DMS53 (cell line): ENCODE data around the gene IFNL4.
"Not testable (repeated sequence)": the region's sequence is repeated elsewhere in the genome, so short reads cannot be mapped to it uniquely, and the experiment has no call there.

Experiments
- DNase-seq: peaks from one replicate; lab custom pipeline; 2025; lab: John Stamatoyannopoulos, UW

The IFNL4 gene

DNA sequence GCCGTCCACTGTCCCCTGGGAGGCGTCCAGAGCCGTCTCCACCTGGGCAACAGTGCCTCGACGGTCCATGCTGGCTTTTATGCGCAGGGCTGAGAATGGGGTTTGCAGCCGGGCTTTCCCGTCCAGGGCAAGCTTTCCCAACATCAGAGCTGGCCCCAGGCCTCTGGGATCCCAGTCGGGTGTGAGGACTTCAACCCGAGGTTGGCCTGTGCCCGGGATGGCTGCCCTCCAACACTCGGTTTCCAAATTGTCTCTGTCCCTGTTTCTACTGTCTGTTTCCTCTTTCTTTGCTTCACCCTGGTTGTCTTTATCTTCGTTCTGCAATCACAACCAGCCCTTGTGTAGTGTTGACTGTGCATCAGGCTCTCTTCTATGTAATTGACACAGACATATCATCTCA is at the start of gene IFNL4:
Gene IFNL4 (minus strand): TSS at position 51 of the 400 bp plus-strand sequence.
- no peak for DNase-seq

DNA sequence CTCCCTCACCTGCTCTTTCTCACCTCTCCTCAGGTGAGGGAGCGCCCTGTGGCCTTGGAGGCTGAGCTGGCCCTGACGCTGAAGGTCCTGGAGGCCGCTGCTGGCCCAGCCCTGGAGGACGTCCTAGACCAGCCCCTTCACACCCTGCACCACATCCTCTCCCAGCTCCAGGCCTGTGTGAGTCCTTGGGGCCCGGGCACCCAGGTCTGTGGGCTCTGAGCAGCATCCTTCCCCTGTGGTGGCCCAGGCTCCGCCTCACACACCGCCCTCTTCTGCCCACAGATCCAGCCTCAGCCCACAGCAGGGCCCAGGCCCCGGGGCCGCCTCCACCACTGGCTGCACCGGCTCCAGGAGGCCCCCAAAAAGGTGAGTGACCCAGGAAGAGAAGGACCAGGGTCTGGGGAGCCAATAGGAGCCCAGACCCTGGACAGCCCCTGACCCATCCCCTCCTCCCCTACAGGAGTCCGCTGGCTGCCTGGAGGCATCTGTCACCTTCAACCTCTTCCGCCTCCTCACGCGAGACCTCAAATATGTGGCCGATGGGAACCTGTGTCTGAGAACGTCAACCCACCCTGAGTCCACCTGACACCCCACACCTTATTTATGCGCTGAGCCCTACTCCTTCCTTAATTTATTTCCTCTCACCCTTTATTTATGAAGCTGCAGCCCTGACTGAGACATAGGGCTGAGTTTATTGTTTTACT is 49.4 kb upstream of the IFNL4 start:
- DNase-seq = no peak

DNA sequence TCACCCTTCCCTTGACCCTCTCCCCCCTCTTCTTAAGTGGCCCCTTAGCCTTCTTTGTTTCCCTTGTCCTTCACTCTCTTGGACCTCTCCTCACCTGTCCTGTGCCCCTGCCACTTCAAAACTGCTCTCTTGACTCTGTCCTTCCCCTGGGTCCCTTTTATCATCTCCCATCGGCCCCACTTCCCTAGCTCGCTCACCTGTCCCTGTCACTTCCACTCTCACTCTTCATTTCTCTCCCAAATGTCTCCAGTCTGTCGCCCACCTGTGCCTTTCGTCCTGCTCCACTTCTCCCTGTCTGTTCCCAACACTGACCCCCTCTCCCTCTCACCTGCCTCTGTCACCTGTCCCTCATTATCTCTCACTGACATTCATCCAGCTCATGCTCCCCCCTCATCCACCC is 48.2 kb upstream of the IFNL4 start:
- DNase-seq = no peak

DNA sequence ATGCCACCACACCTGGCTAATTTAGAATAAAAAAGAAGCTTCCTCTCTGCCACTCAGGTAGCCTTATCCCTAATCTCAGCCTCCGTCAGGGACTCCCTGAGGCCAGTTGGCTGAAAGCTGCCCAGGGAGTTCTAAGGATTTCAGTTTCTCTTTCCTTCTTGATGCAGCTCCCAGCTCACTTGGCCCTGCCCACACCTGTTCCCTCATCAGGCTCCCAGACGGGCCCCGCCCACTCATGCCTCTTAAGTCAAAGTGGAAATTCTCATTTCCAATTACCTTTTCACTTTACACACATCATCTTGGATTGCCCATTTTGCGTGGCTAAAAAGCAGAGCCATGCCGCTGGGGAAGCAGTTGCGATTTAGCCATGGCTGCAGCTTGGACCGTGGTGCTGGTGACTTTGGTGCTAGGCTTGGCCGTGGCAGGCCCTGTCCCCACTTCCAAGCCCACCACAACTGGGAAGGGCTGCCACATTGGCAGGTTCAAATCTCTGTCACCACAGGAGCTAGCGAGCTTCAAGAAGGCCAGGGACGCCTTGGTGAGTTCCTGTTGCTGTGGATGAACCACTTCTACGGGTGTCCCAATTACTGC is 47.5 kb upstream of the IFNL4 start, which contains the start of gene IFNL1:
Gene IFNL1 (plus strand): TSS at position 353 of the 591 bp plus-strand sequence. CDS start 15 bp downstream, at position 368.
- peak; percentile 34 for DNase-seq

DNA sequence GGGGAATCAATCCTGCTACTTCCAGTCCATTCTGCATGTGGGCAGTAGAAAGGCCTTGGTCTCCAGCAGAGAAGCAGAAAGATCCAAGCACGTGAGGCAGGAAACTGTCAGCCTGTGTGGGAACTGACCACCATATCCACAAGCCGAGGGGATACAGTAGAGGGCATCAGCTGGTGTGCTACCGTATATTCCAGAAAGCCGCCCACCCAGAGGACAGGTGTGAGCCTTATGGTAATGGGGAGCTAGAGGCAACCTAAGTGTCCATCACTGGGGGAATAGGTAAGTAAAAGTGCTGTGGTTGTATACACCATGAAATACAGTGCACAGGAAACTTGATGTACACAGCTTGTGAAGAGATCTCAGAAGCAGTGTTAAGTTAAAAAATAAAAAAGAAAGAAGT is 44.7 kb upstream of the IFNL4 start:
- DNase-seq = no peak

DNA sequence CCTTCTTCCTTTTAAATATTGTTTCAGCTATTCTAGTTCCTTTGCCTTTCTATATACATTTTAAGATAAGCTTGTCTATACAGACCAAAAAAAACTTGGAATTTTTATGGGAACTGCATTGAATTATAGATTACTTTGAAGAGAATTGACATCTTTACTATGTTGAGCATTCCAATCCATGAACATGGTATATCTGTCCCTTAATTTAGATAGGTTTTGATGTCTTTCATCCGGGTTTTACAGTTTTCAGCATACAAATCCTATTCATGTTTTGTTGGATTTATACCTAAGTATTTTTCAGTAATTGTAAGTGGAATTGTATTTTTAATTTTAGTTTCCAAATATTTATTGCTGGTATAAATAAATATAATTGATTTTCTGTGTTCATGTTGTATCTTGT is 35.4 kb upstream of the IFNL4 start:
- DNase-seq = no peak

DNA sequence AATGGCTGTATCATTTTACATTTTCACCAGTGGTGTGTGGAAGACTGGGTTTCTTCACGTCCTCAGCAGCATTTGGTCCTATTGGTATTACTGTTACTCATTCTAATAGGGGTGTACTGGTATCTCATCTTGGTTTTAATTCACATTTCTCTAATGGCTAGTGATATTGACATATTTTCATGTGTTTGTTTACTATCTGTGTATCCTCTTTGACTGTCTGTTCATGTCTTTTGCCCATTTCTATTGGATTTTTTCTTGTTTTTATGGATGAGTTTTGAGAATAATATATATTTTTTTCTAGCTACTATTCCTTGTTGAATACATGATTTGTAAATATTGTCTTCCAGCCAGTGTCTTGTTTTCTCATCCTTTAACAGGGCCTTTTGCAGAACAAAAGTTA is 33.4 kb upstream of the IFNL4 start:
- no peak for DNase-seq

DNA sequence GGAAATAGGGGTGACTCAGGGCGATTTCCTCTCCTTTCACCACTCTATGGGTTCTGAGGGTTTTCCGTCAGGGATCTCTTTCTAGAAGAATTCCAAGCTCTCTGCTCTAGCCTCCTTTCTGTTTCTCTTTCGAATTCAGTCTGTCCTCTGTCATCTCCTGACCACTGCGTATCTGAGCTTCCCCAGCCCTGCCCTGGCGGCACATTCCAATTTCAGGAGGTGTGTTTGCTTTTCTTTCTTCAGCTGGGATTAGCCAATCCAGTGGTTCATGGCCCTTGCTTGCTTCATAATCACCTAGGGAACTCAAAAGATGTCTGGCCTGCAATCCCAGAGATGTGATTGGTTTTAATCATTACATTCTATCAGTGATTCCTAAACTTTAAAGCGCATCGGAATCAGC is 28.9 kb upstream of the IFNL4 start:
- DNase-seq = no peak

DNA sequence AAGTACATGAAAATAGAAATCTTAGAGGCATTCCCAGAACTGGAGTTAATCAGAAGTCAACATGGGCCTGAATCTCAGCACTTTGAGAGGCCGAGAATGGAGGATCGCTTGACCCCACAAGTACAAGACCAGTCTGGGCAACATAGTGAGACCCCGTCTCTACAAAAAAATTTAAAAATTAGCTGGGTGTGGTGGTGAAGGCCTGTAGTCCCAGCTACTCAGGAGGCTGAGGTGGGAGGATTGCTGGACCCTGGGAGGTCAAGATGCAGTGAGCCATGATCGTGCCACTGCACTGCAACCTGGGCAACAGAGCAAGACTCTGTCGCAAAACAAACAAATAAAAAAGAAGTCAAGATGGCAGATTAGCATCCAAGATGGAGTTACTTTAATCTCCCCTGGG is 28.1 kb upstream of the IFNL4 start:
- DNase-seq = no peak

DNA sequence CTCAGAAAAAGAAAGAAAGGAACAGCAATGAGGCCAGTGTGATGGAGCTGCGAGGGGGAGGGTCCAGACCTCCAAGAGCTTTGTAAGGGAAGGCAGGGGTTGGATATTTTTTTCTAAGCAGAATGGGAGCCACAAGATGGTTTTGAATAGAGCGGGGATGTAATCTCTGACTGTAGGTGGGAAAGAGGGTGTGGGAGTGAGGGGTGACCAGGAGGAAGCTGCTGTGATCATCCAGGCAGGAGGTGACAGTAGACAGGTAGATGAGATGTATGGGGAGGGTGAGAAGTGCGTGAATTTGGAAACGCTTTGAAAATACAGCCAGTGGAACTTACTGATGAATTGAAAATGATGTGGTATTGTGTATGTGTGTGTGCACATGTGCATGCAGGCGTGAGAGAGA is 26.9 kb upstream of the IFNL4 start:
- DNase-seq = no peak

DNA sequence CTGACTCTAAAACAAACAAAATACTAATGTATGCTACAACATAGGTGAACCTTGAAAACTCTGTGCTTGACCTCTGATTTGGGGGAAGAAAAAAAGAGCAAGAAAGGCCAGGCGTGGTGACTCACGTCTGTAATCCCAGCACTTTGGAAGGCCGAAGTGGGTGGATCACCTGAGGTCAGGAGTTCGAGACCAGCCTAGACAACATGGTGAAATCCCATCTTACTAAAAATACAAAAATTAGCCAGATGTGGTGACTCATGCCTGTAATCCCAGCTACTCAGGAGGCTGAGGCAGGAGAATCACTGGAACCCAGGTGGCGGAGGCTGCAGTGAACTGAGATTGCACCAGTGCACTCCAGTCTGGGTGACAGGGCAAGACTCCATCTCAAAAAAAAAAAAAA is 25.2 kb upstream of the IFNL4 start:
- not testable (repeated sequence) for DNase-seq

DNA sequence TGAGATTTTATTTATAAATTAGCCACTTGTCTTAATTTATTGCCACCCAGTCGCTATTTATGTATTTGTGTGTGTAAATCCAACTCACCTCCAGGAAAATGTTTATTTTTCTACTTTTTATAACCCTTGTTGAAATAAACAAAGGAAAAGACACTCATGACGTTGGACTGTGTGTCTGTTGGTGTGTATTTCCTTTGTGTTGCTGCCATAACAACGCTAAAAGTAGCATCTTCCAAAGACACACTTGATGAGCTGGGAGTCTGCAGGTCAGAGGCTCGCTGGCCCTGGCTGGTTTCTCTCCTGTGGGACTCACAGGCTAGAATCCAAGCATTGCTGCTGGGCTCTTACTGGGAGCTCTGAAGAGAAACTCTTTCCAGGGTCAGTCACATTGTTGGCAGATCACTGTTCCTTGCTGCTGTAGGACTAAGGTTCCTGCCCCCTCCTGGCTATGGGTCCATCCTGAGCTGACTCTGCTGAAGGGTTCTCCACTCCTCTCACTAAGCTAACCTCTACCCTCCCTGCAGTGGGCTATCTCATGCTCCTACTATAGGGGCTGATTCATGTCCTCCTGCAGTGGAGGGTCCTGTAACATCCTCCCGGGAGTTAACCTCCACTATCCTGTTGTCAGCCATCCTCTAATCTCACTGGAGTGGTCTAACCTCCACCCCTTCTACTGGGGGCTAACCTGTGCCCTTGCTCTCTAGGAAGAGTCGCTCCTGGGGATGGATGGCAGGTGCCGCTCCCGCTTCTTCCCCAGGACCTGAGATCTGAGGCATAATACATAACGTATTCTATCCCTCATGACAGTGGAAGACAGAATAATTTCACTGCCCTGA is 21.6 kb upstream of the IFNL4 start:
- peak; percentile 75 for DNase-seq

DNA sequence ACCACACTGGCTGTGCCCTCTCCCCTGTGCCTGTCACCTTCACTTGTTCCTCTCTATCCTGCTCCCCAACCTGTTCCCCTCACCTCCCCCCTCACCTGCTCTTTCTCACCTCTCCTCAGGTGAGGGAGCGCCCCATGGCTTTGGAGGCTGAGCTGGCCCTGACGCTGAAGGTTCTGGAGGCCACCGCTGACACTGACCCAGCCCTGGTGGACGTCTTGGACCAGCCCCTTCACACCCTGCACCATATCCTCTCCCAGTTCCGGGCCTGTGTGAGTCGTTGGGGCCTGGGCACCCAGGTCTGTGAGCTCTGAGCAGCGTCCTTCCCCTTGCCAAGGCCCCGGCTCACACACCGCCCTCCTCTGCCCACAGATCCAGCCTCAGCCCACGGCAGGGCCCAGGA is 20.7 kb upstream of the IFNL4 start:
- DNase-seq = not testable (repeated sequence)

DNA sequence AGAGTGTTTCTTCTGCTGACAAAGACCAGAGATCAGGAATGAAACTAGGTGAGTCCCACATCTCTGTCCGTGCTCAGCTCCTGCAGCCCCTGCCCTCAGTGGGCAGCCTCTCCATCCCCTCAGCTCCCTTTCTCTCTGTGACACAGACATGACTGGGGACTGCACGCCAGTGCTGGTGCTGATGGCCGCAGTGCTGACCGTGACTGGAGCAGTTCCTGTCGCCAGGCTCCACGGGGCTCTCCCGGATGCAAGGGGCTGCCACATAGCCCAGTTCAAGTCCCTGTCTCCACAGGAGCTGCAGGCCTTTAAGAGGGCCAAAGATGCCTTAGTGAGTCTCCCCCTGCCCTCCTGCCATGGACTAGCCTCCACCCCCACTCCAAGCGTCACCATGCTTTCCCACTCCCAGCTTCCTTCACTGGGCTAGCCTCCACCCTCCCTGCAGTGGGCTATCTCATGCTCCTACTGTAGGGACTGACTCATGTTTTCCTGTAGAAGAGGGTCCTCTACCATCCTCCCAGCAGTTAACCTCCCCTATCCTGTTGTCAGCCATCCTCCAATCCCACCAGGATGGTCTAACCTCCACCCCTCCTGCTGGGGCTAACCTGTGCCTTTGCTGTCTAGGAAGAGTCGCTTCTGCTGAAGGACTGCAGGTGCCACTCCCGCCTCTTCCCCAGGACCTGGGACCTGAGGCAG is 20.0 kb upstream of the IFNL4 start:
- DNase-seq = not testable (repeated sequence)

DNA sequence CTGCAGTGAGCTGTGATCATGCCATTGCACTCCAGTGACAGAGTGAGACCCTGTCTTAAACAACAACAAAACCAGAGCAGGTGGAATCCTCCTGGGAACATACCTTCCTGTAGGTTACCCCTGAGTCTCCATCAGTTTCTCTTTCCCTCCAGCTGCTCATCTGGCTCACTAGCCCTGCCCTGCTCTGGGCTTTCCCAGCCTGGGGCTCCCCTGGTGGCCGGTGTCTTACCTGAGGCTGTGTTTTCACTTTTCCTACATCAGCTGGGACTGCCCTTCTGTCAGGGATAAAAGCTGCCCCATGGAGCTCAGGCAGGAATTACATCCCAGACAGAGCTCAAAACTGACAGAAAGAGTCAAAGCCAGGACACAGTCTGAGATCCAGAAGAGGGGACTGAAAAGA is 19.4 kb upstream of the IFNL4 start, which contains the start of gene IFNL2:
Gene IFNL2 (plus strand): TSS at position 312 of the 400 bp plus-strand sequence. CDS start 173 bp downstream, outside the sequence.
- DNase-seq = not testable (repeated sequence)

DNA sequence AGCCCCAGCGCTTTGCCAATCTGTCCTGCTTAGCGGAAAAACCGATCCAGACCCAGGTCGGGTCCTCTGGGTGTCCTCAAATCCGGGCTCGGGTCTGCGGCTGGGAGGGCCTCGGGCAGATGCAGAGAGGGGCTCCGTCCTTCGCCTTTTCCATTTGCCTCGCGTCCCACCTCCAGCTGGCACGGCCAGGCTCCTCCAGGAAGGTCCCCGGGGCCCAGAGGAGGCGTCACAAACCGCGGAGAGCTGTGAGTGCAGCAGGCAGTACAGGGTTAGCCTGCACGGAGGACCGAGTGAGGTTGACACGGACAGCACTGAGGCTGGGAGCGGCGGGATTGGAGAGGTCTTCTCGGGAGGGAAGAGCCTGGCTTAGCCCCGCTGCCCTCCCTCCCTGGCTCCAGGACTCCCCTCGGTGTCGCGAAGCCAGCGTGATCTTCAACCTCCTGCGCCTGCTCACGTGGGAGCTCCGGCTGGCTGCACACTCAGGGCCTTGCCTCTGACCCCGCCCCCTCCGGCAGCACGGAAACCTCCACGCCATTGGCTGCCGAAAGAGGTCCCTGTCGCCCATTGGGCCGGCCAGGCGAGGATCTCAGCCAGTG is 16.8 kb upstream of the IFNL4 start:
- DNase-seq = peak; percentile 59

DNA sequence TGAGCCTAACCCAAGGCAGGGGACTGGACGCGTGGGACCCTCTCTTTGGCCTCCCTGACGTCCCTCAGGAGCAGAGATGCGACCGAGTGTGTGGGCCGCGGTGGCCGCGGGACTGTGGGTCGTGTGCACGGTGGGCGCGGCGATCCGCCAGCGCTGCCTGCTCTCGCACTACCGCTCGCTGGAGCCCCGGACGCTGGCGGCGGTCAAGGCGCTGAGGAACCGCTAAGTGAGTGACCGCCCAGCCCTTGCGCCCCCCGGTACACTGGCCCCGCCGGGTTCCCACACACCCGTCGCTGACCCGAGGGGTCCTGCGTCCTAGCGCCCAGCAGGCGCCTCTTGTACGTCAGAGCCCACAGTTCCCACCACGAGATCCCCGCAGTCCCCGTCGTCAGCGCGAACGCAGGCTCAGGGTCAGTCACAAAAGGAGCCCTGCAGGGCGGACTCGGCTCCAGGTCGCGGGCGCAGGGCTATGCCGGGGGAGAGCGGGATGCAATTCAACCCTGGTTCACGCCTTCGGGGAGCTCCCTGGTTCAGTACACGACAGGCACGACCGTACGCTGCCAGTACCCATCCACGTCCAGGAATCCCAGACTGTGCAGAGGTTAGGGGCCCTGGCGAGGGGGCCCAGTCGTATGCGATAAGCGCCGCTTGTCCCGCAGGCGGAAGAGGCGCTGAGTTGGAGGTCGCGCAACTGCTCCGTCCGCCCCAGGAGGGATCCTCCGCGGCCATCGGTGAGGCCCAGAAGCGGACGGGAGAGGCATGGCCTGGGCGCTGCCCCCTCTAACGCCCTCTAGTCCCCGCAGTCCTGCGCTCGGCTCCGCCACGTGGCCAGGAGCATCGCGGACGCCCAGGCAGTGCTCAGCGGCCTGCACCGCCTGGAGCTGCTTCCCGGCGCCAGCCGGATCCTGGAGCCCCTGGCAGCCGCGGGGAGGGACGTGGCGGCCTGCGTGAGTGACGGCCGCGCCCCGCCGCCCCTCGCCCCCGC is 15.9 kb upstream of the IFNL4 start:
- peak; percentile 41 for DNase-seq

DNA sequence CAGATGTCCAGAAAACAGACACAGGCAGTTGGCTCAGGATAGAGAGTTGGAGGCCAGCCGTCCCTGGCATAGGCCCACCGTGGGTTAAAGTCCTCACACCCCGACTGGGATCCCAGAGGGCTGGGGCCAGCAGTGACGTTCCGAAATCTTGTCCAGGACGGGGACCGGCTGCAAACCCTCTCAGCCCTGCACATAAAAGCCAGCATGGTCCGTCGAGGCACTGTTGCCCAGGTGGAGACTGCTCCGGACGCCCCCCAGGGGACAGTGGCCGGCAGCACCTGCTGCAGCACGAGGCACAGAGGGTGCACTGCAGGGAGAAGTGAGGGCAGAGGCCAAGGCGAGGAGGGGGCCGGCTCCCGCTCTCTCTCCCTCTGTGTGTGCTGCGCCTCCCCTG is 15.3 kb upstream of the IFNL4 start:
- no peak for DNase-seq

DNA sequence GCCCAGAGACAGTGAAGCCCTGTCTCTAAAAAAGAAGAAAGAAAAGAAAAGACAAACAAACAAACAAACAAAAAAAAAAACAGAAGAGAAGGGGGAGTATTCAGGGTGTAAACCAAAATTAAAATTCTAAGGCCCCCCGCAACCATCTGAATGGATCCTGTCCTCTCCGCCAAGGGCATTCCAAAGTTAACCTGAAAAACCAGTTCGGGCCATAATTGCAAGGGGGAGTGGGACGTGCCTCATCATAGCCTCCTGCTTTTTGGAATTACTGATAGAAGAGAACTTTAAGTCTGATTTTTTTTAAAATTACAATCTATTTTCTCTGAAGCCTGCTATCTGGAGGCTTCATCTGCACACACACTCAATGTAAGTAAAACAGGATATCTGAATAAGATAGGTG is 13.8 kb upstream of the IFNL4 start:
- DNase-seq = no peak

DNA sequence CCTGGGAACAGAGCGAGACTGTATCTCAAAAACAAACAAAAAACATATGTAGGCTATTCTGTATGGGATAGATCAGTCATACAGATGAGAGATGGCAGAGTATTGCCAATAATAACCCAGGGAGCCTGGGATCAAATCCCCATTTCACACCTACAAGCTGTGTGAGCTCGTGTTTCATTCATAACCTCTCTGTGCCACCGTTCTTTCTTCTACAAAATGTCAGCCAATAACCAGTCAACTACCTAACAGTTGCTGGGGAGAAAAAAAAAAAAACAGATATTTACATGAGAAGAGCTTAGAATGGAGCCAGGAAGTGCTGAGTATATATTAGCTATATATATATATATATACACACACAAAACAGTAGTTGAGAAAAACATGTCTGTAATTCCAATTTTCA is 13.0 kb upstream of the IFNL4 start:
- no peak for DNase-seq

DNA sequence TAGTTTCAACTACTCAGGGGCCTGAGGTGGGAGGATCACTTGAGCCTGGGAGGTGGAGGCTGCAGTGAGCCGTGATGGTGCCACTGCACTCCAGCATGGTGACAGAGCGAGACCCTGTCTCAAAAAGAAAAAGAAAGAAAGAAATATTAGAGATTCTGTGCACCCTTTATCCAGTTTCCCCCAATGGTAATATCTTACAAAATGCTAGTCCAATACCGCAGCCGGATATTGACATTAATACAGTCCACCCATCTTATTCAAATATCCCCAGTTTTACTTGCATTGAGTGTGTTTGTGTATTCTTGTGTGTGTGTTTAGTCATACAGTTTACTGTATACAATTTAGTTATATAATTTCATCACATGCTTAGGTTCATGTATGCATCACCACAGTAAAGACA is 8.6 kb upstream of the IFNL4 start:
- no peak for DNase-seq
